ENCODE measurements around the gene GATA5.

DNA sequence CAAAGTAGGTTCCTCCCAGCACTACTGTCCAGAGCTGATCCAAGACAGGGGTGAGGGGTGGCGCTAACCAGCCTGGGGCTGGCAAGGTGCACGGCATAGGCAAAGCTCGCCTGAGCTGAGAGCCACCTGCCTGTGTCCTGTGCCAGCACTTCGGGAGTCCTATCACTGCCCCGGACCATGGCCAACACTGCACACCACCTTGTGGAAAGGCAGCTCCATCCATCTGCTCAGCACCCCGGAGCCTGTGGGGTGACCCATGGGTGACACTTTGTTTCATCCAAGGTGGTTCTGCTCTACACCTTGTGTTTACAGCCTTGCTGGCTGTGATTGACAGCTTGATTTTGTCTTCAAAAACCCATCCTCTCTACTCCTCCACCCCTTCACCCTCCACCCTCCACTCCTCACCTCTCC is 32.9 kb upstream of the GATA5 start:
- no peak for TF ChIP-seq CTCF (IDR thresholded peaks at IDR 0.05)
- no peak for TF ChIP-seq POLR2AphosphoS5 (IDR thresholded peaks at IDR 0.05)
- TF ChIP-seq POLR2A (IDR thresholded peaks at IDR 0.05): no peak
- no peak for TF ChIP-seq EP300 (IDR thresholded peaks at IDR 0.05)

Data from stomach (tissue), 4 donors.